HG03039 (cell line): ENCODE results near the gene AGAP5.
"Not testable (repeated sequence)": the region's sequence is repeated elsewhere in the genome, so short reads cannot be mapped to it uniquely, and the experiment has no call there.

ENCODE experiments used
- ATAC-seq: cut with Tn5 transposase; IDR thresholded peaks from one replicate; pipeline ENCODE4 v1.9.1; 2021; ENCODE audit warnings: mild to moderate bottlenecking, moderate library complexity; ENCODE audit not compliant: unreplicated experiment

Gene AGAP5

GRCh38 chr10:73715179-73716156, 17.6 kb upstream of the AGAP5 start:
- ATAC-seq: not testable (repeated sequence)

GRCh38 chr10:73714483-73714882, 16.6 kb upstream of the AGAP5 start:
- ATAC-seq: not testable (repeated sequence)

- ATAC-seq: not testable (repeated sequence)
Measured at GRCh38 chr10:73713912-73714311, 16.0 kb upstream of the AGAP5 start.

- not testable (repeated sequence) for ATAC-seq
Measured at GRCh38 chr10:73711683-73712082, 13.8 kb upstream of the AGAP5 start.

GRCh38 chr10:73708122-73708521, 10.2 kb upstream of the AGAP5 start:
- not testable (repeated sequence) for ATAC-seq

DNA sequence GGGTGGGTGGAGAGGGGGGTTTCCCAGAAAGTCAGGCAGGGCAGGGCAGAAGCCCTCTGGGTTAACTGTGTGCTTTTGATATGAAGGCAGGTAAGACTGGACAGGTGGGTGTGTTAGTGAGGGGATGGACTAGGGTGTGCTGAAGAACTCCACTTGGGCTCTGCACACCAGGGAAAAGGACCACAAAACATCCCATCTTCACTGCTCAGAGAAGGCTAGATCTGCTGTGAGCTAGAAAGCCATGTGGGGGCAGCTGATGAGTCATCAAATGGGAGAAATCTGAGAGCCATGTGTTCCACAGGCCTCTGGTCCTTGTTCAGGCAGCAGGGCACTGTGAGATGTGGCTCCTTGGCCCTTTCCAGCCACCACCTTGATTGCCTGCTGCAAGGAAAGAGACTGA, 9.7 kb upstream of the AGAP5 start:
- ATAC-seq: not testable (repeated sequence)

GRCh38 chr10:73706488-73706887, 8.6 kb upstream of the AGAP5 start:
- ATAC-seq: not testable (repeated sequence)

GRCh38 chr10:73705506-73706072, 7.7 kb upstream of the AGAP5 start:
- not testable (repeated sequence) for ATAC-seq

DNA sequence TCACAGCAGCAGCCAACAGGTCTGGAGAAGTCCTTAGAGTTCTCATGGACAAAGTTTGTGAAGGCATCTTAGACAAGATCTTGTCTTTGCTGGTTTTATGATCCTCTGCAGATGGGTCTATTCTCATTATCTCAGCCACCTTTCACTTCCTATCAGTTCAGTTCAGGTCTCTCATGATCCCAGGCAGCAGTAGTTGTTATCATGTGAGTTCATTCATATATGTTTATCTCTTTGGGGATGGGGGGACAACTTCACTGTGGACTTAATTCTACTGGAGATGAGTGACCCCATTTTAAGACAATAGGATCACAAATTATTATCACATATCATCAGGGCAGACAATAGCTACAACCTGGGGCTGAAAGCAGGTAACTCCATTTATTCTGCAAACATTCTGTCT, 6.0 kb upstream of the AGAP5 start:
- not testable (repeated sequence) for ATAC-seq

- ATAC-seq: not testable (repeated sequence)
Measured at GRCh38 chr10:73698819-73699218, 910 bp upstream of the AGAP5 start.

- ATAC-seq: not testable (repeated sequence)
Measured at GRCh38 chr10:73695302-73695701, 2.6 kb downstream of the AGAP5 start.

GRCh38 chr10:73690755-73691154, 7.2 kb downstream of the AGAP5 start:
- not testable (repeated sequence) for ATAC-seq

DNA sequence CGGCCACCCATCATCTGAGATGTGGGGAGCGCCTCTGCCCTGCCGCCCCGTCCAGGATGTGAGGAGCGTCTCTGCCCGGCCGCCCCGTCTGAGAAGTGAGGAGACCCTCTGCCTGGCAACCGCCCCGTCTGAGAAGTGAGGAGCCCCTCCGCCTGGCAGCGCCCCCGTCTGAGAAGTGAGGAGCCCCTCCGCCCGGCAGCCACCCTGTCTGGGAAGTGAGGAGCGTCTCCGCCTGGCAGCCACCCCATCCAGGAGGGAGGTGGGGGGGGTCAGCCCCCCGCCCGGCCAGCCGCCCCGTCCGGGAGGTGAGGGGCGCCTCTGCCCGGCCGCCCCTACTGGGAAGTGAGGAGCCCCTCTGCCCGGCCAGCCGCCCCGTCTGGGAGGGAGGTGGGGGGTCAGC, 8.3 kb downstream of the AGAP5 start:
- not testable (repeated sequence) for ATAC-seq

GRCh38 chr10:73687641-73688040, 10.3 kb downstream of the AGAP5 start:
- not testable (repeated sequence) for ATAC-seq

- not testable (repeated sequence) for ATAC-seq
Measured at GRCh38 chr10:73674546-73674945, 23.4 kb downstream of the AGAP5 start.

DNA sequence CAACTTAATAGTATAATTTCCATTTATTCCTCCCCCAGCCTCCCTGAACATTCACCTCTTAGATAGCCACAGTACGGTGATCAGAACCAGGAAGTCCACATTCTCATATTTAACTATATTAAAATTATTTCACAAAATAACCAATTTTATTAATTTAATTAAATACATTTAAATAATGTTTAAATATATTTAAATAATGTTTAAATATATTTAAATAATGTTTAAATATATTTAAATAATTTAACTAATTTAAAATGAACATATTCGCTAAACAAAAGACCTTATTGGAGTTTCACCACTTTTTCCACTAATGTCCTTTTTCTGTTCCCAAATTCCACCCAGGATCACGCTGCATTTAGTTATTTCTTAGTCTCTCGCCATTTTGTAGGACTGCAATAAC, 29.5 kb downstream of the AGAP5 start:
- not testable (repeated sequence) for ATAC-seq

DNA sequence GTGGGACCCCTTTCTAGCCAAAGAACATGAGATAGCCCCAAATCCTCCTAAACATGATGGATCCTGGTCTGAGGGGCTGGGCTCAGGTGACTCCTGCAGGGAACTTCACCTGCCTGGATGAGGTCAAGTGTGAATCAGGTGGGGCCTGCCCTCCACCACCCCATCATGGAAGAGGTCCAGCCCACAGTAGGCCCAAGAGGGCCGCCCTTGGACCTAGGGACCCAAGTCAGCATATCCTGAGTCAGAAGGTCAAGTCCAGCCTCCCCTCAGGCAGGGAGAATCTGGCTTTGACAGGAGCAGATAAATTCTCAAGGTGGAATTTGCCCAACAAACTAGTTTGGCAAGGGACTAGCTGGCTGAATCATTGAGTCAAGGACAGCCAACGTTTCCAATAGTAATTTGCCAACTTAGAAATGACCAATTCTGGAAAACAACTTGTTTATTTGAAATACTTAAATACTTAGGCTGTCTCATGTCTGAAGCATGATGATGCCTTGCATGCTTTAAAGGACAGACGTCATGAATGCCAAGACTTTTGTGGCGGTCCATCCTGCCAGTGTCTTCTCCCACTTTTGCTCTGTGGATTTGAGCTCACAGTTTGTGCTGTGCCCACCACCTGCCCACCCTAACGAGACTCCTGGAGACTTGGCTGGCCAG, 31.6 kb downstream of the AGAP5 start:
- not testable (repeated sequence) for ATAC-seq

DNA sequence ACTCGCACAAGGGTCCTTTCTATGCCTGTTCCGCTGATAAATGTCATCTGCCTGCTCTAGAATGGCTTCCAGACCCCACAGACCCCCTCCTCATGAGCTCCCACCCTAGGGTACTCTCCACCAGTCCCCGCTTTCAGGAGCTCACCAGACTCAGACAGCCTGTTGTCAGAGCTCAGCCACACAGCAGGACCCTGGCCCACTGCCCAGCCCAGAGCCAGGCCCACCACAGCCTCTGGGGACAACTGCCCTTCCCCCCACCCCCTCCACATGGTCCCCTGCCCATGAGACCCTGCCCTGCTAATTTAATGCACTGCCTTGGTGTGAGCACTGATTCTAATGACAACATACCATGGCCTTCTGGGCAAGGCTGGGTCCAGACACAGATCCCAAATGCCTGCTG, 32.3 kb downstream of the AGAP5 start:
- ATAC-seq: not testable (repeated sequence)

DNA sequence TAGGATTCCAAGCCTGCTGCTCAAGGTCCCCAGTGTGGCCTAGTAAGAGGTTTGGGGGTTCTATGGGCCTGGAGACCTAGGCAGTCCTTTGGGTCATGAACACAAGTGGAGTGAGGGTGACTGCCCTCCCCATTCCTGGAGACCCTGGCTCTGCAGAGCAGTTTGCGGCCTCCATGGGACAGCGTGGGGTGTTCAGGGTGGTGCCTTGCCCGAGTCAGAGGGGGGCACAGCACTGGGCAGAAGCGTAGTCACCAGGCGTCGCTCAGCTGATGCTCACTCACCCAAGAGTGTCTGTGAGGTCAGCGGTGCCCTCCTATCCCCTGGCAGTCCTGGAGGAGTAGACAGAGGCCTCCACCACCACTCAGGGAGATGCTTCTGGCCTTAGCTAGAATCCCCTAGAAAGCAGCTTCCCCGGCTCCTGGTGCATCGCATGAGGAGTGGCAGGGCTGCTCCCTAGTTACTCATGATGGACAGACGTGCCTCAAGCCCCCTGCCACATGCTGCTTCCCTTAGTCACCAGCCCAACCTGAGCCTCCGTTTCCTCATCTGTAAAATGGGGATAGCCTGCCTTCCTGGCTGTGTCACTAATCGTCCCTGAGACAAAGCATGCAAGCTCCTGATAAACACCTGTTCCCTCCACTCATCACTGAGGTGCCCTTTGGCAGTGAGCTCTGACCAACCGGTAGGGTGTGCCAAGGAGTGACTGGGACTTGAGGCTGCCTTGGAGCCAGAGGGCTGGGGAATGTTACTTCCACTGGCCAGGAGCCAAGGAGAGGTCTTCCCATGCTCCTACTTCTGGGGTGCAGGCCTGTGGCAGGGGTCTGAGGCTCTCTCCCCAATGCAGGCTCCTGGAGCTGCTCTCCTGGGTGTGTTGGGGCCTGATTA, 33.5 kb downstream of the AGAP5 start:
- not testable (repeated sequence) for ATAC-seq

DNA sequence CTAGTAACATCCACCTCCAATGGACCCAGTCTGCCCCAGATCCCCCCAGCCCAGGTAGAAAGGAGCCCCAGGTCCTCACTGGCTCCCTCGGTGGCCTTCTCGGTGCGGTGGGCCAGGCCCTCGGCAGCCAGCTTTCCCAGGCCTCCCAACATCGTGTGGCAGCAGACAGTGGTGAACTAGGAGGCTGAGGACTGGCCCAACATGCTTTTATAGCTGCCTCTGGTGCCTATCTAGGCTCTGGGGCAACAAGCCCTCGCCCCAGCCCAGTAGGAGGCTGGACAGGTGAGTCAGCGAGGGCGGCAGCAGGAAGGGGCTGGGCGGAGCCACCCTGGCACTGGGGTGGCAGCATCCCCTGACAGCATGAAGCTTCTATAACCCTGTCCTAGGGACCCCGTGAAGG, 34.3 kb downstream of the AGAP5 start:
- not testable (repeated sequence) for ATAC-seq
